ENCODE measurements around the gene EMID1.
A peak's percentile ranks its signal among the peaks of the same experiment; 100 is the strongest.
"Not testable (repeated sequence)": the region's sequence is repeated elsewhere in the genome, so short reads cannot be mapped to it uniquely, and the experiment has no call there.

Gene EMID1

GRCh38 chr22:29226351-29226981 is 20.8 kb downstream of the EMID1 start:
- no peaks in the 10 kb centered on the region for H3K9me3 Mint-ChIP-seq
- no peaks in the 10 kb centered on the region for H3K4me1 Mint-ChIP-seq
- H3K27me3 Mint-ChIP-seq, result peaks cover 57% of the 10 kb centered on the region
- no peak for ATAC-seq
- no peaks in the 10 kb centered on the region for H3K36me3 Mint-ChIP-seq
- H3K27ac Mint-ChIP-seq, result no peak overlapping the region
- no peak overlapping the region for H3K4me3 Mint-ChIP-seq

- H3K27ac Mint-ChIP-seq, result no peak overlapping the region
- no peak overlapping the region for H3K4me3 Mint-ChIP-seq
- H3K4me1 Mint-ChIP-seq, result no peaks in the 10 kb centered on the region
- peaks cover 57% of the 10 kb centered on the region for H3K27me3 Mint-ChIP-seq
- peaks cover 7% of the 10 kb centered on the region for H3K9me3 Mint-ChIP-seq
- peaks cover 6% of the 10 kb centered on the region for H3K36me3 Mint-ChIP-seq
- no peak for ATAC-seq
Observed at GRCh38 chr22:29230972-29231875, 25.5 kb downstream of the EMID1 start.

GRCh38 chr22:29231971-29232959 is 26.6 kb downstream of the EMID1 start:
- H3K9me3 Mint-ChIP-seq, result peaks cover 7% of the 10 kb centered on the region
- peaks cover 6% of the 10 kb centered on the region for H3K36me3 Mint-ChIP-seq
- peak; percentile 48 for ATAC-seq
- H3K4me1 Mint-ChIP-seq, result no peaks in the 10 kb centered on the region
- H3K27ac Mint-ChIP-seq, result no peak overlapping the region
- peaks cover 48% of the 10 kb centered on the region for H3K27me3 Mint-ChIP-seq
- H3K4me3 Mint-ChIP-seq, result no peak overlapping the region

- Mint-ChIP-seq H3K36me3 (peaks cover 6% of the 10 kb centered on the region), H3K27me3 (peaks cover 48% of the 10 kb centered on the region), H3K27ac (no peak overlapping the region), H3K9me3 (peaks cover 7% of the 10 kb centered on the region), H3K4me1 (no peaks in the 10 kb centered on the region), H3K4me3 (no peak overlapping the region)
- peak; percentile 13 for ATAC-seq
Observed at GRCh38 chr22:29233277-29233877, 27.7 kb downstream of the EMID1 start.

GRCh38 chr22:29240481-29240880 is 34.8 kb downstream of the EMID1 start:
- H3K4me3 Mint-ChIP-seq, H3K4me1 Mint-ChIP-seq, H3K27ac Mint-ChIP-seq, ATAC-seq: not testable (repeated sequence)
- H3K27me3 Mint-ChIP-seq, result peaks cover 51% of the 10 kb centered on the region
- peaks cover 21% of the 10 kb centered on the region for H3K9me3 Mint-ChIP-seq
- H3K36me3 Mint-ChIP-seq, result peaks cover 16% of the 10 kb centered on the region

- H3K36me3 Mint-ChIP-seq, result peaks cover 13% of the 10 kb centered on the region
- no peak for ATAC-seq
Observed at GRCh38 chr22:29243874-29244446, 38.3 kb downstream of the EMID1 start.

GRCh38 chr22:29244785-29245625 is 39.3 kb downstream of the EMID1 start:
- H3K27me3 Mint-ChIP-seq, result peaks cover 47% of the 10 kb centered on the region
- peaks cover 6% of the 10 kb centered on the region for H3K36me3 Mint-ChIP-seq
- no peak overlapping the region for H3K4me3 Mint-ChIP-seq
- peaks cover 6% of the 10 kb centered on the region for H3K4me1 Mint-ChIP-seq
- ATAC-seq, result no peak
- no peak overlapping the region for H3K27ac Mint-ChIP-seq
- H3K9me3 Mint-ChIP-seq, result peaks cover 14% of the 10 kb centered on the region

More at GRCh38 chr22:29243874-29244446, 38.3 kb downstream of the EMID1 start:
- Mint-ChIP-seq H3K27ac (no peak overlapping the region), H3K4me3 (no peak overlapping the region), H3K27me3 (peaks cover 49% of the 10 kb centered on the region), H3K4me1 (peaks cover 6% of the 10 kb centered on the region), H3K9me3 (peaks cover 17% of the 10 kb centered on the region)

- ATAC-seq, result peak; percentile 82
- H3K4me1 Mint-ChIP-seq, result peaks cover 6% of the 10 kb centered on the region
- H3K27me3 Mint-ChIP-seq, result peaks cover 47% of the 10 kb centered on the region
- H3K36me3 Mint-ChIP-seq, result peaks cover 6% of the 10 kb centered on the region
- H3K4me3 Mint-ChIP-seq, result no peak overlapping the region
- H3K27ac Mint-ChIP-seq, result no peak overlapping the region
- peaks cover 12% of the 10 kb centered on the region for H3K9me3 Mint-ChIP-seq
Observed at GRCh38 chr22:29245626-29246385, 40.1 kb downstream of the EMID1 start.

GRCh38 chr22:29247891-29248290 is 42.2 kb downstream of the EMID1 start:
- not testable (repeated sequence) for H3K4me1 Mint-ChIP-seq

GRCh38 chr22:29251265-29251664 is 45.6 kb downstream of the EMID1 start:
- H3K4me3 Mint-ChIP-seq, result no peak overlapping the region
- peaks cover 24% of the 10 kb centered on the region for H3K27me3 Mint-ChIP-seq
- ATAC-seq, result no peak
- no peaks in the 10 kb centered on the region for H3K4me1 Mint-ChIP-seq
- no peaks in the 10 kb centered on the region for H3K9me3 Mint-ChIP-seq
- no peaks in the 10 kb centered on the region for H3K36me3 Mint-ChIP-seq
- H3K27ac Mint-ChIP-seq, result no peak overlapping the region

More at GRCh38 chr22:29247891-29248290, 42.2 kb downstream of the EMID1 start:
- H3K4me3 Mint-ChIP-seq, H3K9me3 Mint-ChIP-seq, ATAC-seq, H3K27ac Mint-ChIP-seq, H3K36me3 Mint-ChIP-seq: not testable (repeated sequence)
- H3K27me3 Mint-ChIP-seq, result peaks cover 31% of the 10 kb centered on the region

GRCh38 chr22:29251981-29252911 is 46.5 kb downstream of the EMID1 start:
- Mint-ChIP-seq H3K36me3 (no peaks in the 10 kb centered on the region), H3K4me3 (no peak overlapping the region), H3K27me3 (peaks cover 24% of the 10 kb centered on the region), H3K27ac (no peak overlapping the region), H3K9me3 (no peaks in the 10 kb centered on the region), H3K4me1 (no peaks in the 10 kb centered on the region)
- ATAC-seq, result no peak

GRCh38 chr22:29253561-29254285 is 48.0 kb downstream of the EMID1 start:
- H3K9me3 Mint-ChIP-seq, result no peaks in the 10 kb centered on the region
- ATAC-seq, result no peak
- peaks cover 7% of the 10 kb centered on the region for H3K4me1 Mint-ChIP-seq
- no peaks in the 10 kb centered on the region for H3K36me3 Mint-ChIP-seq
- no peak overlapping the region for H3K4me3 Mint-ChIP-seq
- no peak overlapping the region for H3K27ac Mint-ChIP-seq
- H3K27me3 Mint-ChIP-seq, result peaks cover 24% of the 10 kb centered on the region
